NCI-H1436 (cell line): Measurements from ENCODE around the gene KDM6A.
"Not testable (repeated sequence)": the region's sequence is repeated elsewhere in the genome, so short reads cannot be mapped to it uniquely, and the experiment has no call there.

Experiments
- DNase-seq: peaks from one replicate; lab custom pipeline; 2025; lab: John Stamatoyannopoulos, UW

The KDM6A gene

DNA sequence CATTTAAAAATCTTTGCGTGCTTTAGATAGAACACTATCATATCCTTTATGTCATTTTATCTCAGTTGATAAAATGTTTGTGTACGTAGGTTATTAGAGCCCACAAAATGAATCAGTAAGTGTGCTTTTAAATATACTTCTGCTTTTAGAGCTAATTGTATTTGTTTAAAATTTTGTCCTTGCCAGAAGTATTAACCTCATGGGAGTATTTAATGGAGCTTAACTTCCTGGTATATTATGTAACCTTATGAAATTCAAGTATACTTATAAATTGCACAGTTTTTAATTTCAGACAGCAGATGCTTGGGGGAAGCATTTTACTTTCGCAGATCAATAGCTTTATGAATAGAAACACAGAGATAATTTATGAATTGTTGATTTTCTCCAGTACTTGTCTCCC lies 237.5 kb downstream of the KDM6A start:
- no peak for DNase-seq

DNA sequence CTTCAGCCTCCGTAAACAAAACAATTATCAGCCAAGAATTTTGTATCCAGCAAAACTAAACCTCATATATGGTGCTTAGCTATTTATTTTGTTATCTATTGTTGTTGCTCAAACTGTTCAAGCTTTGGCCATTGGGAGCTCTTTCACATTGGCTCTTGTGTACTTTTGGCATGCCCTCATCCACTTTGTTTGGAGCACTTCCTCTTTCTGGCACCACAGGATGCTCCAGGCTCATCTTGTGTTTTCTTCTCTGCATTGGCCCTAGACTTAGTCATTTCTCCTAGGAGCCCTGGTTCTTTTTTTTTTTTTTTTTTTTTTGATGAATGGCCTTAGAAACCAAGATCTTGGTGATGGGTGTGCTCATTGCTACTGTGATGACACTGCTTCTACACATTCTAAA lies 253.2 kb downstream of the KDM6A start:
- DNase-seq, result no peak

DNA sequence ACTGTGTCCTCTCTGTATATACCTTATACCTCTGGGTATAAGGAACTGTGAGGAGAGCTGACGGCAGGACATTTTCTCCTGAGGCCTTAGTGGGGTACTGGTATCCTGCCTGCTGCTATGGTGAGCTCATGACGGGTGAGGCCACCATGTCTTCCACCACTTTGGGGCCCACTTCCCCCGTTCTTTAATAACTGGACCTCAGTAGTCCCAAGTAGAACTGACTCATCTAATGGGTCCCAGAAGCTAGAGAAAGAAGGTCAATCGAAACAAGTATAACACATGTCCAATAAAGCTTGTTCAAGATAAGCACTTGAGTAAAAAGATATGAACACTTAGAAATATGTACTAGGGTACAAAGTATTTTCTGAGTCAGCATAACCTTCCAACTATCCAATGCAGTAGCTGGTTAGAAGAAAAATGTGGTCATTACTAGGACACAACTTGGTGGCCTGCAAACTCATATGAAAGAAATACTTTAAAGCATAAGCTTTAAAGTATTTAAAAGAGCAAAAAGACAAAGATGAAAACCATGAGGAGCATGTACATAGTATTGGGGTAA lies 256.0 kb downstream of the KDM6A start:
- DNase-seq, result no peak

GRCh38 chrX:45133465-45133864 lies 260.5 kb downstream of the KDM6A start:
- no peak for DNase-seq

GRCh38 chrX:45134315-45134731 lies 261.3 kb downstream of the KDM6A start:
- no peak for DNase-seq

DNA sequence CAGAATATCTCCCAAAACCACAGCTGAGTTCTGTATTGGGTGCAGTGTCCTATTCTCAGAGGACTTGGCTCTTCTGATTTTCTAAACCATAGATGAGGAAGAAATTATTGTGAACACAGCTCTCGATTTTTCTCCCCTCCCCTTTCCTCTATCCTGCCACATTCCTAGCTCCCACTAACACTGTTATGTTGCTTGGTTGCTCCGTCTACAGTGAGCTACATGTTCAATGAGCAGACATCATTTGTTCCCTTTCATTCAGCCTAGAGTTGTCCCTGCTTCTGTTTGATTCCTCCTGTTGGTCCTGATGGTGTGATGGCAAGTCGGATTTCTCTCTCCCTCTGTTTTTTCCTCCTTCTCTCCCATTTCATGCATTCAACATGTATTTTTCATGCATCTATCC lies 261.8 kb downstream of the KDM6A start:
- no peak for DNase-seq

DNA sequence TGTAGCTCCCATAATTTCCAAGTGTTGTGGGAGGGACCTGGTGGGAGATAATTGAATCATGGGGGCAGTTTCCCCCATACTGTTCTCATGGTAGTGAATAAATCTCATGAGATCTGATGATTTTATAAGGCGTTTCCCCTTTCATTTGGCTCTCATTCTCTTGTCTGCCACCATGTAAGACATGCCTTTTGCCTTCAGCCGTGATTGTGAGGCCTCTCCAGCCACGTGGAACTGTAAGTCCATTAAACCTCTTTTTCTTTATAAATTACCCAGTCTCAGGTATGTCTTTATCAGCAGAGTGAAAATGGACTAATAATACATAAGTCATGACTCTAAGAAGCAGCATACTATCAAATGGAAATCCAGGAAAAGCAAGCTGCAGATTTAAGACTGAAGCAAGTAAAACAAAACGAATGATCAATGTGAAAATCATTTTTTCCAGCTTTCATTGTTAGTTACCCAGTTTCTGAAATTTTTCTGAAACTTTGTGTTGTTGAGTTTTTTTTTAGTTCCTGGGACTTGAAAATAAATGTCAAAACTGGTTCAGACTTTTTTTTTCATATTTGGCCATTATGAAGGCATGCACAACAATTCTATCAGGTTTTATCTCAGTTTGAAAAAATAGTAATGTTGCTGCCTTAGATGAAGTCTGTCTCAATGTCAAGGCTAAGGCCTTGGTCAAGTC lies 262.5 kb downstream of the KDM6A start:
- not testable (repeated sequence) for DNase-seq

DNA sequence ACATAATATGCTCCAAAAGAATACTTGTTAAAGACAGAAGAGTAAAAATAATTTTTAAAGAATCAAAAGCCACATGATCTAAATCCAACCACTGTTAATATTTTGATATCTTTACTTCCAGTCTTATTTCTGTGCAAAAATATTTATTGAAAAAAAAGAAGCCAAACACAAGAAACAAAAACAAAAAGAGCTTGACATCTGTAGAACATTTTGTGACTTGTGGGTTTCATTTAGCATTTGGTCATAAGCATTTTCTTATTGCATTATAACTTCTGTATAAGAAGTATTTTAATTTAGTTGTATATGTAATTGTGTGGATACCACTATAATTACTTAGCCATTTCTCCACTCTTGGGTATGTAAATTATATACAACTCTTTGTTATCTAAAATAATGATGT lies 264.5 kb downstream of the KDM6A start:
- DNase-seq, result no peak

DNA sequence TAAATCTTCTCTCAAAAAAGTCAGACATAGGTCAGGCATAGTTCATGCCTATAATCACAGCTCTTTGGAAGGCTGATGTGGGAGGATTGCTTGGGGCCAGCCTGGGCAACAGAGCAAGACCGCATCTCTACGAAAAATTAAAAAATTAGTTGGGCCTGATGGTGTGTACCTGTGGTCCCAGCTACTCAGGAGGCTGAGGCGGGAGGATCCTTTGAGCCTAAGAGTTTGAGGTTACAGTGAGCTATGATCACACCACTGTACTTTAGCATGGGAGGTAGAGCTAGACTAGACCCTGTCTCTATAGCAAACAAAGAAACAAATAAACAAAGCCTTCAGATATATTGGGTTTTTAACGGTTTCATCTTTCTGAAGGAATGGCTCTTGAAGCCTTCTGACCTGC lies 265.5 kb downstream of the KDM6A start:
- no peak for DNase-seq

DNA sequence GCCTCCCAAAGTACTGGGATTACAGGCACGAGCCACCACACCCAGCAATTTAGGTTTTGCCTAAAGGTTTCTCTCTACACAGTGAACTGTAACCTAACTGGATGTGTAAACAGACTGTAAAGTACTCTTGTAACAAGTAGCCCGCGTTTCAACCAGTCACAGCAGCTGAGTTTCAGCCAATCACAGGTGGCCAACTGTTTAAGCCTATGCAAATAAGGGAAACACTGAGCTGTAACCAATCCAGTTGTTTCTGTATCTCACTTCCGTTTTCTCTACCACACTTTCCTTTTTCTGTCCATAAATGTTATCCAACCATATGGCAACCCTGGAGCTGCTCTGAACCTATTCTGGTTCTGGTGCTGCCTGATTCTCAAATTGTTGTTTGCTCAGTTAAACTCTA lies 267.8 kb downstream of the KDM6A start:
- no peak for DNase-seq

GRCh38 chrX:45142185-45142584 lies 269.2 kb downstream of the KDM6A start:
- DNase-seq, result no peak

DNA sequence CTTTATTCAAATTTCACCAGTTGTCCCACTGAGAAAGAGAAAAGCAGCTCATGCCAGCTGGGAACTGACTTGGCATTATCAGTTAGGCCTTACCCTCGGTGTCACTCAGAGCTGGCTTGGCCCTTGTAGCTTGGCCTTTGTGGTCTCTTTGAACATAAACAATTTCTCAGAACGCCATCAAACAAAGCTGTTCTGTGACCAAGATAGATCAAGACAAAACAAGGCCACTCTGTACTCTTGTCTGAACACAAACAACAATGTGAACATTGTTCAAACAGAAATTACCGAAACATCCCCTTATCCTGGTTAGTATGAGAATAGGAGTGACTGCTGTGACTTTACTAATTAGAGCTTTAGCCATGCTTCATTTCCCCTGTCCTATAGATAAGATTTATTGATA lies 270.5 kb downstream of the KDM6A start:
- DNase-seq, result no peak

- DNase-seq, result no peak
These were observed 272.7 kb downstream of the KDM6A start for GRCh38 chrX:45145492-45146215.

GRCh38 chrX:45150821-45151220 lies 277.8 kb downstream of the KDM6A start:
- DNase-seq, result no peak

GRCh38 chrX:45154033-45154360 lies 281.0 kb downstream of the KDM6A start:
- no peak for DNase-seq

- DNase-seq, result no peak
These were observed 281.5 kb downstream of the KDM6A start for GRCh38 chrX:45154462-45154861.

DNA sequence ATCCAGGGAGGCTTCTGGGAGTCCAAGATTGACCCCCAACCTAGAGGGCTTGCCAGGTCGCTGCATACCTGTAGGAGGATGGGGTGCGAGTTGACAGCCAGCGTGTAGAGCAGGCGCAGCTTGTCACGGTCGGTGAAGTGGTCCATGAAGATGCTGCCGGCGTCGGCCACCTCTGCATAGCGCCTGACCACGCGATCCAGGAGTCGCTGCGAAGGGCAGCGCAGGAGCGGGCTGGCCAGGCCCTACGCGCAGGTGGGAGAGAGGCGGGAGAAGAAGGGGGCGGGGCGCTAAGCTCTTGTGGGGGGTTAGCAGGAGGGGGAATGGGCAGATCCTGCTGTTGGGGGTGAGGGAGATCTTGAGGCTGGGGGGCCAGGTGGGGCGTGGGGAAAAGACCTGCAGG lies 284.7 kb downstream of the KDM6A start:
- no peak for DNase-seq
